Panc1 (cell line): Measurements from ENCODE around the gene KRTAP3-3. TPM values are rescaled to one million over a fixed set of nuclear protein-coding genes. Genes with fewer than 3 reads are reported as not detected.

ENCODE experiments used
- ATAC-seq: fragments of 200-7000 bp; cut with Tn5 transposase; 2 replicates; pipeline ENCODE4 v1.9.1; 2020; ENCODE audit warnings: mild to moderate bottlenecking, moderate library complexity
- BruUV-seq: library from RNA; stranded (reverse); fragments of 400-500 nt; replicated peaks from 2 replicates; lab custom pipeline; 2021; lab: Mats Ljungman, UMichigan
- CTCF ChIA-PET: fragments of 300-600 bp; sonication (Branson Sonifier 250); formaldehyde crosslinking; loops from one replicate; lab custom pipeline; 2022; ENCODE audit warnings: antibody characterized with exemption; lab: Charles Lee
- POLR2A ChIA-PET: fragments of 300-600 bp; sonication (Branson Sonifier 250); formaldehyde crosslinking; loops from one replicate; lab custom pipeline; 2022; ENCODE audit warnings: antibody characterized with exemption; lab: Charles Lee
- DNase-seq: peaks from one replicate; pipeline ENCODE4 v3.0.0-alpha.2; 2010; ENCODE audit warnings: low read depth, low spot score
- H3K27ac ChIP-seq: 2 replicates; pipeline ENCODE4 v1.5.1; 2011; ENCODE audit warnings: mild to moderate bottlenecking, low read length, inconsistent platforms
- H3K27me3 ChIP-seq: fragments of 200-500 bp; sonication (Bioruptor generic); 2 replicates; pipeline ENCODE4 v1.6.0; 2014; ENCODE audit warnings: low read length, inconsistent platforms; ENCODE audit not compliant: control insufficient read depth, insufficient read depth
- H3K36me3 ChIP-seq: fragments of 200-500 bp; sonication (Bioruptor generic); 2 replicates; pipeline ENCODE4 v1.5.1; 2014; ENCODE audit warnings: inconsistent platforms, mild to moderate bottlenecking, low read length, moderate library complexity; ENCODE audit not compliant: control insufficient read depth, insufficient read depth
- H3K4me1 ChIP-seq: 2 replicates; pipeline ENCODE4 v1.5.1; 2011; ENCODE audit warnings: inconsistent platforms, mild to moderate bottlenecking, low read length, moderate library complexity; ENCODE audit not compliant: control insufficient read depth, insufficient read depth
- H3K4me3 ChIP-seq, 2 experiments: 2 replicates each; pipeline ENCODE4 v1.5.1; 2011 to 2012; ENCODE audit warnings: low read depth in 2 of 2, low read length in 2 of 2, mild to moderate bottlenecking in 2 of 2, inconsistent platforms in 1 of 2, moderate library complexity in 1 of 2
- H3K9me3 ChIP-seq: fragments of 200-500 bp; sonication (Bioruptor generic); 2 replicates; pipeline ENCODE4 v1.5.1; 2014; ENCODE audit warnings: low read depth, mild to moderate bottlenecking, inconsistent platforms, low read length, moderate library complexity; ENCODE audit not compliant: control insufficient read depth, insufficient read depth
- POLR2AphosphoS5 ChIP-seq: IDR thresholded peaks from 2 replicates; pipeline ENCODE4 v1.6.1; 2012; ENCODE audit warnings: mild to moderate bottlenecking, low read depth, low read length, moderate library complexity
- SIN3A ChIP-seq: IDR thresholded peaks from 2 replicates; pipeline ENCODE4 v1.6.1; 2012; ENCODE audit warnings: low read depth, mild to moderate bottlenecking, low read length, moderate library complexity, borderline replicate concordance; ENCODE audit not compliant: insufficient read depth
- TCF7L2 ChIP-seq: IDR thresholded peaks from 2 replicates; pipeline ENCODE4 v1.6.1; 2011; ENCODE audit warnings: mild to moderate bottlenecking, low read depth, low read length, inconsistent platforms
- in situ Hi-C: cut with HindIII; loops from 2 replicates; pipeline ENCODE4 v1.10.0; 2016; ENCODE audit warnings: low sequenced_read_pairs, low pct_unique_long_range_greater_than_20kb
- intact Hi-C: fragments of 100-400 bp; cut with micrococcal nuclease; formaldehyde crosslinking; loops from one replicate; pipeline ENCODE4 v1.10.0; 2022; ENCODE audit not compliant: unreplicated experiment
- total RNA-seq: library from RNA; stranded (reverse); gene quantifications from one replicate; pipeline ENCODE4 v1.2.1, GENCODE V29; 2021; ENCODE audit not compliant: unreplicated experiment
- TF ChIP-seq, protein P1 (sequence below): fragments of 450-650 bp; IDR thresholded peaks from 2 replicates; pipeline ENCODE4 v1.5.1; 2017; ENCODE audit warnings: mild to moderate bottlenecking
- TF ChIP-seq, protein P2 (sequence below), 2 experiments: IDR thresholded peaks; 2 replicates each; pipeline ENCODE4 v1.6.1; 2011 to 2012; ENCODE audit warnings: low read depth in 2 of 2, control low read depth in 1 of 2, low read length in 1 of 2, mild to moderate bottlenecking in 1 of 2, moderate library complexity in 1 of 2; ENCODE audit not compliant: insufficient read depth in 1 of 2

Gene KRTAP3-3
- total RNA-seq, 1 experiment from 2014 or later: not detected

DNA sequence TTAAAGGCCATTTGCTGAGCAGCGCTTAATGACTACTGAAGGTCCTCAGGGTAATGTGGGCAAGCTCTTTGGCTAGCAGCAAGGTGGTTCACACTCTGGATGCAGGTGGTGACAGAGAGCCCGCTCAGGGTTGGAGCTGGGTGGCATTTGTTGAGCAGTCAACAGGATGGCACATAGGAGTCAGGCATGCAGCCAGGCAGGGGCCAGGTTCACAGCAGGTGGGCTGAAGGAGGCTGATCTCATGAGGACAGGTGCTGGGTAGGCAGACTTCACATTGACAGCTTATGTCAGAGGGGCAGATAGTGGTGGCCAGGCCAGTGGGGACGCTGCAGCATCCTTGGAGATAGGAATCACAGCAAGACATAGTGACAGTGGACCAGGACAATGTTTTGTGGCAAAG lies 10.4 kb upstream of the KRTAP3-3 start:
- Histone ChIP-seq H3K4me3 (no peak overlapping the region), H3K4me1 (no peaks in the 10 kb centered on the region), H3K36me3 (no peaks in the 10 kb centered on the region), H3K27me3 (peaks cover 4% of the 10 kb centered on the region; the same call in 1 of the 2 replicates), H3K9me3 (no peaks in the 10 kb centered on the region), H3K27ac (no peak overlapping the region)
- TF ChIP-seq POLR2AphosphoS5: no peak
- TF ChIP-seq, protein P1, sequence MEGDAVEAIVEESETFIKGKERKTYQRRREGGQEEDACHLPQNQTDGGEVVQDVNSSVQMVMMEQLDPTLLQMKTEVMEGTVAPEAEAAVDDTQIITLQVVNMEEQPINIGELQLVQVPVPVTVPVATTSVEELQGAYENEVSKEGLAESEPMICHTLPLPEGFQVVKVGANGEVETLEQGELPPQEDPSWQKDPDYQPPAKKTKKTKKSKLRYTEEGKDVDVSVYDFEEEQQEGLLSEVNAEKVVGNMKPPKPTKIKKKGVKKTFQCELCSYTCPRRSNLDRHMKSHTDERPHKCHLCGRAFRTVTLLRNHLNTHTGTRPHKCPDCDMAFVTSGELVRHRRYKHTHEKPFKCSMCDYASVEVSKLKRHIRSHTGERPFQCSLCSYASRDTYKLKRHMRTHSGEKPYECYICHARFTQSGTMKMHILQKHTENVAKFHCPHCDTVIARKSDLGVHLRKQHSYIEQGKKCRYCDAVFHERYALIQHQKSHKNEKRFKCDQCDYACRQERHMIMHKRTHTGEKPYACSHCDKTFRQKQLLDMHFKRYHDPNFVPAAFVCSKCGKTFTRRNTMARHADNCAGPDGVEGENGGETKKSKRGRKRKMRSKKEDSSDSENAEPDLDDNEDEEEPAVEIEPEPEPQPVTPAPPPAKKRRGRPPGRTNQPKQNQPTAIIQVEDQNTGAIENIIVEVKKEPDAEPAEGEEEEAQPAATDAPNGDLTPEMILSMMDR: no peak
- TF ChIP-seq, protein P2, sequence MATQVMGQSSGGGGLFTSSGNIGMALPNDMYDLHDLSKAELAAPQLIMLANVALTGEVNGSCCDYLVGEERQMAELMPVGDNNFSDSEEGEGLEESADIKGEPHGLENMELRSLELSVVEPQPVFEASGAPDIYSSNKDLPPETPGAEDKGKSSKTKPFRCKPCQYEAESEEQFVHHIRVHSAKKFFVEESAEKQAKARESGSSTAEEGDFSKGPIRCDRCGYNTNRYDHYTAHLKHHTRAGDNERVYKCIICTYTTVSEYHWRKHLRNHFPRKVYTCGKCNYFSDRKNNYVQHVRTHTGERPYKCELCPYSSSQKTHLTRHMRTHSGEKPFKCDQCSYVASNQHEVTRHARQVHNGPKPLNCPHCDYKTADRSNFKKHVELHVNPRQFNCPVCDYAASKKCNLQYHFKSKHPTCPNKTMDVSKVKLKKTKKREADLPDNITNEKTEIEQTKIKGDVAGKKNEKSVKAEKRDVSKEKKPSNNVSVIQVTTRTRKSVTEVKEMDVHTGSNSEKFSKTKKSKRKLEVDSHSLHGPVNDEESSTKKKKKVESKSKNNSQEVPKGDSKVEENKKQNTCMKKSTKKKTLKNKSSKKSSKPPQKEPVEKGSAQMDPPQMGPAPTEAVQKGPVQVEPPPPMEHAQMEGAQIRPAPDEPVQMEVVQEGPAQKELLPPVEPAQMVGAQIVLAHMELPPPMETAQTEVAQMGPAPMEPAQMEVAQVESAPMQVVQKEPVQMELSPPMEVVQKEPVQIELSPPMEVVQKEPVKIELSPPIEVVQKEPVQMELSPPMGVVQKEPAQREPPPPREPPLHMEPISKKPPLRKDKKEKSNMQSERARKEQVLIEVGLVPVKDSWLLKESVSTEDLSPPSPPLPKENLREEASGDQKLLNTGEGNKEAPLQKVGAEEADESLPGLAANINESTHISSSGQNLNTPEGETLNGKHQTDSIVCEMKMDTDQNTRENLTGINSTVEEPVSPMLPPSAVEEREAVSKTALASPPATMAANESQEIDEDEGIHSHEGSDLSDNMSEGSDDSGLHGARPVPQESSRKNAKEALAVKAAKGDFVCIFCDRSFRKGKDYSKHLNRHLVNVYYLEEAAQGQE (IDR thresholded peaks at IDR 0.05; ENCODE audit: insufficient read depth in 1 of 2, low read depth in 2 of 2, low read length in 1 of 2): no peak
- no peak for TF ChIP-seq TCF7L2
- no peak for TF ChIP-seq SIN3A
- POLR2A ChIA-PET: no interaction called here
- in situ Hi-C loops: no loop called here
- CTCF ChIA-PET: interaction anchor here (0.6 kb wide), 1 partner anchor 668 kb away, joined by 5 read pairs; no protein-coding TSS in a partner anchor
- DNase-seq (no peak), ATAC-seq (no peak)
- intact Hi-C loops: no loop called here
- BruUV-seq: no TSS peak

DNA sequence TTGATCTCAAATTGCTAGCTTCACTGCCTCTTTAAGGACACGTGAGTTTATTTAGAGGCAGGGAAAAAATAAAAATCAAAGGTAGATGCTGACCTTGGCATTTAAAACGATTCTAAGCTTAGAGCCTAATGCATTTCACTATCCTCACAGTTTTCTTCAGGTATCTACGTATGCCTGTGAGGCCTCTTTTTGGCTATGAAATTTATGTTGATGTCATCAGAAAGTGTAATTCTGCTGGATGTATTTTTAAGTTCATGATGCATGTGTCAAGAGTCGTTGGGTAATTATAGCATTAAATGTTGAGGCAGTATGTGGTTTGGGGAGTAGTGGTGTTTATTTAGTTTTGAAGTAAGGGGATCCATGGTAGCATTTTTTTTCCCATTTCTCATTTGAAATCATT lies 10.0 kb upstream of the KRTAP3-3 start:
- ChIA-PET CTCF (interaction anchor here (0.6 kb wide), 1 partner anchor 668 kb away, joined by 5 read pairs; no protein-coding TSS in a partner anchor), POLR2A (no interaction called here)
- Histone ChIP-seq H3K9me3 (no peaks in the 10 kb centered on the region), H3K4me3 (no peak overlapping the region), H3K4me1 (no peaks in the 10 kb centered on the region), H3K27me3 (peaks cover 4% of the 10 kb centered on the region; the same call in 1 of the 2 replicates), H3K36me3 (no peaks in the 10 kb centered on the region), H3K27ac (no peak overlapping the region)
- DNase-seq: no peak
- no TSS peak for BruUV-seq
- intact Hi-C loops: no loop called here
- in situ Hi-C loops: no loop called here
- TF ChIP-seq SIN3A (no peak), TCF7L2 (no peak), POLR2AphosphoS5 (no peak)
- TF ChIP-seq, protein P2 (IDR thresholded peaks at IDR 0.05; ENCODE audit: insufficient read depth in 1 of 2, low read depth in 2 of 2, low read length in 1 of 2): no peak
- TF ChIP-seq, protein P1: no peak
- ATAC-seq: no peak
